Thoracic aorta (tissue), 2 donors: ENCODE measurements around the gene SLC35F5. TPM values are rescaled to one million over a fixed set of nuclear protein-coding genes. Genes with fewer than 3 reads are reported as not detected.

ENCODE experiments used
- total RNA-seq, 2 donors: library from RNA; depleted of rRNA; stranded (reverse); fragments of >200 nt; gene quantifications; one replicate each; pipeline versions ENCODE4 v1.1.0 to v1.2.3, GENCODE V29; 2016

SLC35F5 gene
- total RNA-seq, 2 donors from 2014 or later = 86.2 to 90.2 TPM

Other genes with a start within 250 kb of the SLC35F5 start
- gene RABL2A, start 129.4 kb downstream of the SLC35F5 start, total RNA-seq = 10 to 100 TPM; 13.5 to 21.5 TPM
- gene ACTR3, start 133.4 kb upstream of the SLC35F5 start, total RNA-seq = 100 to 1,000 TPM; 142 to 177 TPM